Transverse colon (tissue), 3 donors: ENCODE measurements around the gene NUP98.

Source experiments
- CTCF ChIP-seq, 5 experiments: fragments of 200-600 bp in 3 of 5; fragments of 450-650 bp in 2 of 5; sonication (generic) in 3 of 5; IDR thresholded peaks; 1 replicate in 2 of 5; 2 replicates in 3 of 5; pipeline ENCODE4 v1.5.1; 2016 to 2017; ENCODE audit warnings: antibody characterized with exemption in 5 of 5, inconsistent platforms in 3 of 5, mild to moderate bottlenecking in 2 of 5, moderate library complexity in 1 of 5
- POLR2A ChIP-seq: fragments of 450-650 bp; IDR thresholded peaks from one replicate; pipeline ENCODE4 v1.6.1; 2016; ENCODE audit warnings: antibody characterized with exemption, mild to moderate bottlenecking, moderate library complexity

- no peak for TF ChIP-seq CTCF (IDR thresholded peaks at IDR 0.05)
- no peak for TF ChIP-seq POLR2A
These were observed 165.2 kb downstream of the NUP98 start for GRCh38 chr11:3632070-3632660.
